Smooth muscle cell (in vitro differentiated cells): ENCODE measurements around the gene ROPN1B. TPM values are rescaled to one million over a fixed set of nuclear protein-coding genes. Genes with fewer than 3 reads are reported as not detected.

Experiments
- DNase-seq: peaks from one replicate; lab custom pipeline; 2025; ENCODE audit not compliant: unreplicated experiment; lab: John Stamatoyannopoulos, UW
- H2AFZ ChIP-seq: fragments of 200-600 bp; sonication (generic); 2 replicates; pipeline ENCODE4 v1.6.0; 2016; ENCODE audit warnings: antibody characterized with exemption, low read depth, mild to moderate bottlenecking
- H3F3A ChIP-seq: fragments of 200-600 bp; sonication (generic); 2 replicates; pipeline ENCODE4 v1.6.0; 2017; ENCODE audit warnings: antibody characterized with exemption, low read depth
- H3K27ac ChIP-seq: fragments of 200-600 bp; sonication (generic); 2 replicates; pipeline ENCODE4 v1.5.1; 2016; ENCODE audit warnings: low read depth, mild to moderate bottlenecking
- H3K27me3 ChIP-seq: fragments of 200-600 bp; sonication (generic); 2 replicates; pipeline ENCODE4 v1.6.1; 2016; ENCODE audit warnings: low read depth, mild to moderate bottlenecking
- H3K36me3 ChIP-seq: fragments of 200-600 bp; sonication (generic); 2 replicates; pipeline ENCODE4 v1.5.1; 2016; ENCODE audit warnings: low read depth
- H3K4me1 ChIP-seq: fragments of 200-600 bp; sonication (generic); 2 replicates; pipeline ENCODE4 v1.5.1; 2016; ENCODE audit warnings: low read depth
- H3K4me2 ChIP-seq: fragments of 200-600 bp; sonication (generic); 2 replicates; pipeline ENCODE4 v1.6.0; 2016; ENCODE audit warnings: mild to moderate bottlenecking
- H3K4me3 ChIP-seq: fragments of 200-600 bp; sonication (generic); 2 replicates; pipeline ENCODE4 v1.5.1; 2016; ENCODE audit warnings: mild to moderate bottlenecking
- H3K79me2 ChIP-seq: fragments of 200-600 bp; sonication (generic); 2 replicates; pipeline ENCODE4 v1.6.0; 2016; ENCODE audit warnings: low read depth, mild to moderate bottlenecking
- H3K9ac ChIP-seq: fragments of 200-600 bp; sonication (generic); 2 replicates; pipeline ENCODE4 v1.6.0; 2016; ENCODE audit warnings: low read depth
- H3K9me3 ChIP-seq: fragments of 200-600 bp; sonication (generic); replicated peaks from 2 replicates; pipeline ENCODE4 v1.5.1; 2016; ENCODE audit warnings: low read depth
- H4K20me1 ChIP-seq: fragments of 200-600 bp; sonication (generic); 2 replicates; pipeline ENCODE4 v1.6.0; 2016; ENCODE audit warnings: low read depth
- CTCF ChIP-seq: fragments of 200-600 bp; sonication (generic); IDR thresholded peaks from 2 replicates; pipeline ENCODE4 v1.5.1; 2017; ENCODE audit warnings: borderline replicate concordance, mild to moderate bottlenecking, antibody characterized with exemption; ENCODE audit not compliant: insufficient read depth, poor library complexity, severe bottlenecking
- WGBS: methylation state at CpG from one replicate; pipeline ENCODE4 v1.1.7; 2016; ENCODE audit warnings: low lambda C conversion rate; 5-methylcytosine and 5-hydroxymethylcytosine counted together
- polyA plus RNA-seq: library from polyadenylated mRNA; unstranded; fragments of >200 nt; fragmentation: Nextera tagmentation; extraction: Ambion mirVana; gene quantifications from 2 replicates; pipeline ENCODE4 v1.2.1, GENCODE V29; 2016
- total RNA-seq: library from RNA; depleted of rRNA; stranded (reverse); fragments of >200 nt; gene quantifications from 2 replicates; pipeline ENCODE4 v1.2.3, GENCODE V29; 2014

ROPN1B gene
- total and polyA plus RNA-seq, 2 experiments from 2014 or later, result not detected

- Histone ChIP-seq H3K27me3 (no peaks in the 10 kb centered on the region), H3K36me3 (no peaks in the 10 kb centered on the region), H3K4me2 (no peak overlapping the region), H3K4me1 (no peaks in the 10 kb centered on the region), H3K9me3 (no peaks in the 10 kb centered on the region), H2AFZ (no peak overlapping the region), H3K27ac (no peak overlapping the region), H3K4me3 (no peak overlapping the region), H3K9ac (no peak overlapping the region), H3F3A (no peaks in the 10 kb centered on the region), H3K79me2 (no peaks in the 10 kb centered on the region), H4K20me1 (no peaks in the 10 kb centered on the region)
- no peak for DNase-seq
- no peak for TF ChIP-seq CTCF
- WGBS, result 94% methylated on average over 7 of the region's 7 CpGs
These were observed 50.0 kb downstream of the ROPN1B start for GRCh38 chr3:126018995-126019394.

- H3K4me3 ChIP-seq, result no peak overlapping the region
- H3F3A ChIP-seq, result no peaks in the 10 kb centered on the region
- no peaks in the 10 kb centered on the region for H3K36me3 ChIP-seq
- H3K4me2 ChIP-seq, result no peak overlapping the region
- no peak for TF ChIP-seq CTCF
- no peak overlapping the region for H2AFZ ChIP-seq
- no peaks in the 10 kb centered on the region for H3K27me3 ChIP-seq
- no peak overlapping the region for H3K9ac ChIP-seq
- H3K27ac ChIP-seq, result no peak overlapping the region
- H3K4me1 ChIP-seq, result no peaks in the 10 kb centered on the region
- no peaks in the 10 kb centered on the region for H3K9me3 ChIP-seq
- WGBS, result 97% methylated on average over 5 of the region's 5 CpGs
- H3K79me2 ChIP-seq, result no peaks in the 10 kb centered on the region
- no peak for DNase-seq
- H4K20me1 ChIP-seq, result no peaks in the 10 kb centered on the region
These were observed 50.7 kb downstream of the ROPN1B start for GRCh38 chr3:126019683-126020082.

- no peaks in the 10 kb centered on the region for H3K36me3 ChIP-seq
- no peaks in the 10 kb centered on the region for H3K4me1 ChIP-seq
- H2AFZ ChIP-seq, result no peak overlapping the region
- H4K20me1 ChIP-seq, result no peaks in the 10 kb centered on the region
- no peak overlapping the region for H3K9ac ChIP-seq
- no peak overlapping the region for H3K4me3 ChIP-seq
- H3F3A ChIP-seq, result no peaks in the 10 kb centered on the region
- no peak for TF ChIP-seq CTCF
- no peaks in the 10 kb centered on the region for H3K9me3 ChIP-seq
- no peaks in the 10 kb centered on the region for H3K79me2 ChIP-seq
- no peaks in the 10 kb centered on the region for H3K27me3 ChIP-seq
- H3K4me2 ChIP-seq, result no peak overlapping the region
- 92% methylated on average over 5 of the region's 5 CpGs for WGBS
- no peak overlapping the region for H3K27ac ChIP-seq
- DNase-seq, result no peak
These were observed 52.2 kb downstream of the ROPN1B start for GRCh38 chr3:126021224-126021623.

- Histone ChIP-seq H4K20me1 (no peaks in the 10 kb centered on the region), H3F3A (no peaks in the 10 kb centered on the region), H3K9ac (no peak overlapping the region), H3K36me3 (no peaks in the 10 kb centered on the region), H3K4me2 (no peak overlapping the region), H3K27ac (no peak overlapping the region), H3K4me1 (no peaks in the 10 kb centered on the region), H3K79me2 (no peaks in the 10 kb centered on the region), H2AFZ (no peak overlapping the region), H3K4me3 (no peak overlapping the region), H3K9me3 (no peaks in the 10 kb centered on the region), H3K27me3 (no peaks in the 10 kb centered on the region)
- no peak for TF ChIP-seq CTCF
- no peak for DNase-seq
- 83% methylated on average over 1 of the region's 1 CpG for WGBS
These were observed 52.7 kb downstream of the ROPN1B start for GRCh38 chr3:126021702-126022101.
